Vagina (tissue), 2 donors: ENCODE data around the gene MAPKBP1.

Experiments used
- CTCF ChIP-seq, 3 experiments: fragments of 450-650 bp in 2 of 3; fragments of 200-600 bp in 1 of 3; sonication (generic) in 1 of 3; IDR thresholded peaks; one replicate each; pipeline ENCODE4 v1.5.1; 2017 to 2019; ENCODE audit warnings: antibody characterized with exemption in 3 of 3, mild to moderate bottlenecking in 2 of 3, moderate library complexity in 2 of 3
- POLR2A ChIP-seq, 2 donors: fragments of 450-650 bp; IDR thresholded peaks; one replicate each; pipeline ENCODE4 v1.6.1; 2017; ENCODE audit warnings: antibody characterized with exemption in 2 of 2, mild to moderate bottlenecking in 2 of 2, moderate library complexity in 2 of 2
- POLR2AphosphoS5 ChIP-seq, 2 donors: sonication (generic); formaldehyde crosslinking; IDR thresholded peaks; one replicate each; pipeline ENCODE4 v1.9.0; 2017; ENCODE audit warnings: antibody characterized with exemption in 2 of 2, mild to moderate bottlenecking in 2 of 2, low read depth in 1 of 2; ENCODE audit not compliant: insufficient read depth in 1 of 2

- TF ChIP-seq CTCF (IDR thresholded peaks at IDR 0.05) (no peak), POLR2A (IDR thresholded peaks at IDR 0.05) (no peak), POLR2AphosphoS5 (IDR thresholded peaks at IDR 0.05; ENCODE audit: insufficient read depth in 1 of 2, low read depth in 1 of 2) (peak in 1 of 2 donors; percentile 16)
These were observed 32.3 kb downstream of the MAPKBP1 start for GRCh38 chr15:41806291-41807181.
